PC-3 (cell line): Measurements from ENCODE around the gene CLMP. TPM values are rescaled to one million over a fixed set of nuclear protein-coding genes. Genes with fewer than 3 reads are reported as not detected.

Experiments used
- ATAC-seq: fragments of 200-7000 bp; cut with Tn5 transposase; 2 replicates; pipeline ENCODE4 v1.9.1; 2020; ENCODE audit warnings: mild to moderate bottlenecking, moderate library complexity
- BruUV-seq: library from RNA; stranded (reverse); fragments of 400-500 nt; replicated peaks from 2 replicates; lab custom pipeline; 2021; lab: Mats Ljungman, UMichigan
- CTCF ChIA-PET: fragments of 300-600 bp; sonication (Branson Sonifier 250); formaldehyde crosslinking; loops from one replicate; lab custom pipeline; 2022; ENCODE audit warnings: antibody characterized with exemption; lab: Charles Lee
- POLR2A ChIA-PET: fragments of 300-600 bp; sonication (Branson Sonifier 250); formaldehyde crosslinking; loops from one replicate; lab custom pipeline; 2022; ENCODE audit warnings: antibody characterized with exemption; ENCODE audit not compliant: unreplicated experiment; lab: Charles Lee
- DNase-seq: peaks from one replicate; pipeline ENCODE4 v3.0.0-alpha.2; 2015
- H2AFZ ChIP-seq: fragments of 300-600 bp; sonication (generic); 2 replicates; pipeline ENCODE4 v1.6.0; 2016; ENCODE audit warnings: antibody characterized with exemption, low read length
- H3F3A ChIP-seq: fragments of 300-600 bp; sonication (generic); one replicate; pipeline ENCODE4 v1.6.0; 2017; ENCODE audit warnings: antibody characterized with exemption, low read length, control low read depth, mild to moderate bottlenecking; ENCODE audit not compliant: unreplicated experiment
- H3K27ac ChIP-seq: fragments of 300-600 bp; sonication (generic); 2 replicates; pipeline ENCODE4 v1.5.1; 2016; ENCODE audit warnings: mild to moderate bottlenecking, low read length
- H3K27me3 ChIP-seq: fragments of 300-600 bp; sonication (generic); 2 replicates; pipeline ENCODE4 v1.6.1; 2016; ENCODE audit warnings: low read length, mixed read lengths
- H3K36me3 ChIP-seq: fragments of 300-600 bp; sonication (generic); 2 replicates; pipeline ENCODE4 v1.6.1; 2016; ENCODE audit warnings: low read depth, mixed run types, low read length, mixed read lengths
- H3K4me1 ChIP-seq: fragments of 300-600 bp; sonication (generic); 2 replicates; pipeline ENCODE4 v1.5.1; 2016; ENCODE audit warnings: low read length; ENCODE audit not compliant: insufficient read depth
- H3K4me2 ChIP-seq: fragments of 300-600 bp; sonication (generic); 2 replicates; pipeline ENCODE4 v1.6.0; 2016; ENCODE audit warnings: low read length
- H3K4me3 ChIP-seq: fragments of 300-600 bp; sonication (generic); 2 replicates; pipeline ENCODE4 v1.5.1; 2016; ENCODE audit warnings: mild to moderate bottlenecking, low read length, mixed read lengths
- H3K79me2 ChIP-seq: fragments of 300-600 bp; sonication (generic); 2 replicates; pipeline ENCODE4 v1.6.1; 2017; ENCODE audit warnings: low read length, mixed read lengths
- H3K9ac ChIP-seq: fragments of 300-600 bp; sonication (generic); 2 replicates; pipeline ENCODE4 v1.6.0; 2016; ENCODE audit warnings: mild to moderate bottlenecking, low read length
- H3K9me2 ChIP-seq: fragments of 300-600 bp; sonication (generic); replicated peaks from 2 replicates; pipeline ENCODE4 v1.6.1; 2016; ENCODE audit warnings: mixed run types, low read length, mixed read lengths
- H3K9me3 ChIP-seq: fragments of 300-600 bp; sonication (generic); 2 replicates; pipeline ENCODE4 v1.6.1; 2016; ENCODE audit warnings: low read length, mixed read lengths
- H4K20me1 ChIP-seq: fragments of 300-600 bp; sonication (generic); 2 replicates; pipeline ENCODE4 v1.6.1; 2016; ENCODE audit warnings: low read length, mixed read lengths
- EZH2 ChIP-seq: fragments of 300-600 bp; sonication (generic); IDR thresholded peaks from one replicate; pipeline ENCODE4 v1.6.1; 2017; ENCODE audit warnings: antibody characterized with exemption, mild to moderate bottlenecking, low read length; ENCODE audit not compliant: unreplicated experiment
- EZH2phosphoT487 ChIP-seq: fragments of 300-600 bp; sonication (generic); IDR thresholded peaks from 2 replicates; pipeline ENCODE4 v1.6.1; 2018; ENCODE audit warnings: mild to moderate bottlenecking, antibody characterized with exemption, low read length, borderline replicate concordance
- intact Hi-C: fragments of 100-400 bp; cut with micrococcal nuclease; formaldehyde crosslinking; loops from 2 replicates; pipeline ENCODE4 v1.9.0; 2023
- total RNA-seq: library from RNA; depleted of rRNA; stranded (reverse); fragments of >200 nt; gene quantifications from 2 replicates; pipeline ENCODE4 v1.2.3, GENCODE V29; 2014
- TF ChIP-seq, protein P1 (sequence below): fragments of 300-600 bp; sonication (generic); conservative IDR thresholded peaks from 2 replicates; pipeline ENCODE4 v1.5.1; 2017; ENCODE audit warnings: antibody characterized with exemption, low read depth, mild to moderate bottlenecking, low read length

CLMP gene
- total RNA-seq, 1 experiment from 2014 or later = 30.4 TPM

DNA sequence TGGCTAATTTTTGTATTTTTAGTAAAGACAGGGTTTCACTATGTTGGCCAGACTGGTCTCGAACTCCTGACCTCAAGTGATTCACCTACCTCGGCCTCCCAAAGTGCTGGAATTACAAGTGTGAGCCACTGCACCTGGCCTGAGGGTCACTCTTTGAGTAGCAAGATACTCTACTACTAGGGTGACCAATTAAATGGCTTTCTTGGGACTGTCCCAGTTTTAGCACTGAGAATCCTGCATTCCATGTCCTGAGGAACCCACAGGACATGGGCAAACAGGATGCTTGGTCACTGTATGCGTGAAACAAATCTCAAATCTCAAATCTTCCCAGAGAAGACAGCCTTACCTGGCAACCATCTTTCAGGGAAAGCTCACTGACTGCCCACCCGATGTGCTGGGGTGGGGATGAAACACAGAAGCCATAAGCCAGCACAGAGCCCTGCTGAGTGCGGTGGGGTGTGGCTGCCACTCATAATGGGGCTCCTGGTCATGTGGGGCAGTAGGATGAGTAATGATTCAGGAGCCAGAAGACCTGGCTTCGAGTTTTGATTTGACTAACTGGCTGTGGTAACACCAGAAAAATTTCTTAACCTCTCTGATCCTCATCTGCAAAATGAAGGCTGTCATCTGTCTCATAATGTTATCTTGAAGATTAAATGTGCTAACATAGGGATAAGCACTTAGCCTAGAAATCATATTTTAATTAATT is 11.5 kb downstream of the CLMP start:
- Histone ChIP-seq H2AFZ (no peak overlapping the region), H3K4me2 (no peak overlapping the region), H4K20me1 (no peaks in the 10 kb centered on the region), H3K27ac (peak overlapping the region; percentile 33), H3K4me3 (no peak overlapping the region), H3K9me3 (no peaks in the 10 kb centered on the region), H3F3A (no peaks in the 10 kb centered on the region), H3K9ac (no peak overlapping the region; the same call in 1 of the 2 replicates), H3K4me1 (peaks cover 72% of the 10 kb centered on the region), H3K79me2 (peaks cover 44% of the 10 kb centered on the region), H3K36me3 (peaks cover 17% of the 10 kb centered on the region; the same call in 1 of the 2 replicates), H3K9me2 (no peaks in the 10 kb centered on the region), H3K27me3 (no peaks in the 10 kb centered on the region)
- 0 out of 2 replicates have a peak, but pooled peaks have one; percentile 6 for ATAC-seq
- peak; percentile 63 for DNase-seq
- TF ChIP-seq EZH2 (no peak), EZH2phosphoT487 (no peak)
- TF ChIP-seq, protein P1, sequence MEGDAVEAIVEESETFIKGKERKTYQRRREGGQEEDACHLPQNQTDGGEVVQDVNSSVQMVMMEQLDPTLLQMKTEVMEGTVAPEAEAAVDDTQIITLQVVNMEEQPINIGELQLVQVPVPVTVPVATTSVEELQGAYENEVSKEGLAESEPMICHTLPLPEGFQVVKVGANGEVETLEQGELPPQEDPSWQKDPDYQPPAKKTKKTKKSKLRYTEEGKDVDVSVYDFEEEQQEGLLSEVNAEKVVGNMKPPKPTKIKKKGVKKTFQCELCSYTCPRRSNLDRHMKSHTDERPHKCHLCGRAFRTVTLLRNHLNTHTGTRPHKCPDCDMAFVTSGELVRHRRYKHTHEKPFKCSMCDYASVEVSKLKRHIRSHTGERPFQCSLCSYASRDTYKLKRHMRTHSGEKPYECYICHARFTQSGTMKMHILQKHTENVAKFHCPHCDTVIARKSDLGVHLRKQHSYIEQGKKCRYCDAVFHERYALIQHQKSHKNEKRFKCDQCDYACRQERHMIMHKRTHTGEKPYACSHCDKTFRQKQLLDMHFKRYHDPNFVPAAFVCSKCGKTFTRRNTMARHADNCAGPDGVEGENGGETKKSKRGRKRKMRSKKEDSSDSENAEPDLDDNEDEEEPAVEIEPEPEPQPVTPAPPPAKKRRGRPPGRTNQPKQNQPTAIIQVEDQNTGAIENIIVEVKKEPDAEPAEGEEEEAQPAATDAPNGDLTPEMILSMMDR = no peak
- ChIA-PET POLR2A (no interaction called here), CTCF (no interaction called here)
- intact Hi-C loops = no loop called here
- no TSS peak for BruUV-seq

DNA sequence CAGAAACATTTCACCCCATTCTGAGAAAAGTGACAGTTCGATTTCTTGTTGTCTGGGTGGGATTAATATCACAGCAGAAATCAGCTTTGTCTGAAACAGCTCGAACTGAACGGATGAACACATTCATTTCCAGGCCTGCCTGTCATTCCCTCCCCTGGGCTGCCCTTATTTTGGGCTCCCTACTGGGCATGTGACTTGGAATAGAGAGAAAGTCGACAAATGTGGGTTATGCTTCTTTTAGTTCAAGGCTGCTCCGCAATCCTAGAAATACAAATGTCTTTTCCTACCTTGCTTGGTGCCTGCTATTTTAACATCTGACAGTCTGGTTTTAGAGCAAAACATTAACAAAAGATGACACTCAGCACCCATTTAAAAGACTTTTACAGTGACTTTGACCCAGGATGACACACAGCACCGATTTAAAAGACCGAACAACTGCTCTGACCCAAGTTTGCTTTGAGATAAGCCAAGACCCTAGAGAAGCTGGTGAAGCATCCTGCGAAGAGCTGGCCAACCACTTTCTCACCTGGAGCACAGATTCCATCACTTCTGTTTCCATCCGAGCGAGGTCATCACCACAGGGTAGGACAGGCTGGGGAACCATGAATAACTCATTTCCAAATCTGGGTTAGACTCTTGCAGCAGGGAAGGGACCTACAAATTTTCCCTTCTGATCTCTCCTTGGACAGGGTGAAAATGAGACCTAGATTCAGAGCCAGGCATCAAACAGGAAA is 13.1 kb downstream of the CLMP start:
- Histone ChIP-seq H3K9ac (no peak overlapping the region), H3K27ac (no peak overlapping the region), H3K27me3 (no peaks in the 10 kb centered on the region), H3K4me3 (no peak overlapping the region), H3F3A (no peaks in the 10 kb centered on the region), H3K9me2 (no peaks in the 10 kb centered on the region), H3K79me2 (peaks cover 33% of the 10 kb centered on the region), H4K20me1 (no peaks in the 10 kb centered on the region), H3K36me3 (peaks cover 16% of the 10 kb centered on the region; the same call in 1 of the 2 replicates), H3K4me2 (no peak overlapping the region), H3K9me3 (no peaks in the 10 kb centered on the region), H2AFZ (no peak overlapping the region), H3K4me1 (peaks cover 56% of the 10 kb centered on the region)
- ChIA-PET POLR2A (no interaction called here), CTCF (no interaction called here)
- intact Hi-C loops = no loop called here
- DNase-seq (no peak), ATAC-seq (no peak)
- no TSS peak for BruUV-seq
- TF ChIP-seq EZH2 = no peak
- TF ChIP-seq, protein P1 = no peak
- no peak for TF ChIP-seq EZH2phosphoT487

DNA sequence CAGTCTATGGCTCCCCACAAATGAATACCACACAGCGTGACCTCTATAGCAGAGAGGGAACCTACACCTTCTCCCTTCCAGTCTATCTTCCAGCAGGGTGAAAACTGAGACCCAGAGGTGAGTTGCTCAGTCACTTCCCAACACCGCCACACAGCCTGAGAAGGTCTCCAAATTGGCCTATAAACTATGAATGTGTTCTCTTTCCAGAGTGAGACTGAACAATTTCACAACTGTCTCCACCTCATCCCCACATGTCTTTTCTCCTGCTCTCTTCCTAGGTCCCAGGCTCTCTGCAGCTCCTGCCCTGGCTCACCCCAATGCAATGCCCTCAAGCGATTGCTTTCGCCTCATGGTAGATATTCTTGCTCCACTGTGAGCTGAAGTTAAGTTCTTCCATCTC is 14.0 kb downstream of the CLMP start:
- DNase-seq (no peak), ATAC-seq (no peak)
- no peak for TF ChIP-seq EZH2
- TF ChIP-seq, protein P1 = no peak
- TF ChIP-seq EZH2phosphoT487 = no peak
- Histone ChIP-seq H3K9ac (no peak overlapping the region), H3K9me3 (no peaks in the 10 kb centered on the region), H2AFZ (no peak overlapping the region), H3F3A (no peaks in the 10 kb centered on the region), H3K4me1 (peaks cover 50% of the 10 kb centered on the region), H3K27ac (peak overlapping the region; percentile 24), H3K36me3 (peaks cover 13% of the 10 kb centered on the region; the same call in 1 of the 2 replicates), H3K79me2 (peaks cover 26% of the 10 kb centered on the region; the same call in 1 of the 2 replicates), H3K9me2 (no peaks in the 10 kb centered on the region), H3K4me3 (no peak overlapping the region), H4K20me1 (no peaks in the 10 kb centered on the region), H3K4me2 (no peak overlapping the region), H3K27me3 (no peaks in the 10 kb centered on the region)
- intact Hi-C loops = no loop called here
- CTCF ChIA-PET = no interaction called here
- POLR2A ChIA-PET = no interaction called here
- BruUV-seq = no TSS peak
